Ovary (tissue), 3 donors: ENCODE measurements around the gene ZSCAN25.

Experiments
- EP300 ChIP-seq: sonication (generic); formaldehyde crosslinking; IDR thresholded peaks from one replicate; pipeline ENCODE4 v1.6.1; 2017; ENCODE audit warnings: antibody characterized with exemption
- POLR2A ChIP-seq: fragments of 450-650 bp; IDR thresholded peaks from one replicate; pipeline ENCODE4 v1.6.1; 2017; ENCODE audit warnings: antibody characterized with exemption, mild to moderate bottlenecking, moderate library complexity
- TF ChIP-seq, protein P1 (sequence below), 3 donors: fragments of 450-650 bp in 2 of 3; fragments of 200-600 bp in 1 of 3; IDR thresholded peaks; one replicate each; pipeline versions ENCODE4 v1.5.1 to v1.8.0; 2016 to 2022; ENCODE audit warnings: antibody characterized with exemption in 3 of 3, mild to moderate bottlenecking in 1 of 3
- donor health status: DM: no; HTN: no; CAD: no.

DNA sequence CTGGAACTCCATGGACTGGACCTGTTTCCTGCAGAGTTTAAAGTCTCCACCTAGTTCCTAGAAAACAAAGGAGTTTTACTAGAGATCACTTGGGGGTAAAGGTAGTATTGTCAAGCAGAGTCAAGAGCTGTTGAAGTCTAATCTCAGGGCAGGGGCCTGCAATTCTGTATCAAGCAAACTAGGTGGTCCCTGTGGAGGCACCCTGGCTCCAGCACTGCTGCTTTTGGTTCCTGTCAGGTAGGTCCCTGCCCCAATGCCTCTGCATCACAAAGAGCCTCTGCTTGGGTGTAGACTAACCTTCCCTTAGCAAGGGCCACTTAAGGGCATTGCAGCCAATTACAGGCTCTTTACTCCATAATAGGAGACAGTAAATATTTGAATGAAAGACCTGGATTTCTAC, 22.5 kb downstream of the ZSCAN25 start:
- TF ChIP-seq, protein P1, sequence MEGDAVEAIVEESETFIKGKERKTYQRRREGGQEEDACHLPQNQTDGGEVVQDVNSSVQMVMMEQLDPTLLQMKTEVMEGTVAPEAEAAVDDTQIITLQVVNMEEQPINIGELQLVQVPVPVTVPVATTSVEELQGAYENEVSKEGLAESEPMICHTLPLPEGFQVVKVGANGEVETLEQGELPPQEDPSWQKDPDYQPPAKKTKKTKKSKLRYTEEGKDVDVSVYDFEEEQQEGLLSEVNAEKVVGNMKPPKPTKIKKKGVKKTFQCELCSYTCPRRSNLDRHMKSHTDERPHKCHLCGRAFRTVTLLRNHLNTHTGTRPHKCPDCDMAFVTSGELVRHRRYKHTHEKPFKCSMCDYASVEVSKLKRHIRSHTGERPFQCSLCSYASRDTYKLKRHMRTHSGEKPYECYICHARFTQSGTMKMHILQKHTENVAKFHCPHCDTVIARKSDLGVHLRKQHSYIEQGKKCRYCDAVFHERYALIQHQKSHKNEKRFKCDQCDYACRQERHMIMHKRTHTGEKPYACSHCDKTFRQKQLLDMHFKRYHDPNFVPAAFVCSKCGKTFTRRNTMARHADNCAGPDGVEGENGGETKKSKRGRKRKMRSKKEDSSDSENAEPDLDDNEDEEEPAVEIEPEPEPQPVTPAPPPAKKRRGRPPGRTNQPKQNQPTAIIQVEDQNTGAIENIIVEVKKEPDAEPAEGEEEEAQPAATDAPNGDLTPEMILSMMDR (IDR thresholded peaks at IDR 0.05), result no peak
- TF ChIP-seq EP300 (no peak), POLR2A (no peak)
